OCI-LY7 (cell line): ENCODE results near the gene NELL1. TPM values are rescaled to one million over a fixed set of nuclear protein-coding genes. Genes with fewer than 3 reads are reported as not detected.

ENCODE experiments used
- BruUV-seq: library from RNA; stranded (reverse); fragments of 400-500 nt; replicated peaks from 2 replicates; lab custom pipeline; 2021; lab: Mats Ljungman, UMichigan
- CTCF ChIA-PET: fragments of 300-600 bp; sonication (Branson Sonifier 250); formaldehyde crosslinking; loops from one replicate; lab custom pipeline; 2022; ENCODE audit warnings: antibody characterized with exemption; ENCODE audit not compliant: unreplicated experiment; lab: Charles Lee
- POLR2A ChIA-PET: fragments of 300-600 bp; sonication (Branson Sonifier 250); formaldehyde crosslinking; loops from one replicate; lab custom pipeline; 2022; ENCODE audit warnings: antibody characterized with exemption; lab: Charles Lee
- DNase-seq: peaks from one replicate; pipeline ENCODE4 v3.0.0-alpha.2; 2015; ENCODE audit warnings: low spot score
- H2AFZ ChIP-seq: fragments of 200-600 bp; sonication (generic), shearing (Covaris generic); 2 replicates; pipeline ENCODE4 v1.6.1; 2014; ENCODE audit warnings: mild to moderate bottlenecking, antibody characterized with exemption, low read length, moderate library complexity
- H3K27ac ChIP-seq: fragments of 200-600 bp; sonication (generic); 2 replicates; pipeline ENCODE4 v1.5.1; 2014; ENCODE audit warnings: mixed run types, low read depth, mild to moderate bottlenecking, moderate library complexity, low read length, inconsistent platforms; ENCODE audit not compliant: poor library complexity, severe bottlenecking
- H3K36me3 ChIP-seq: fragments of 200-600 bp; sonication (generic); 2 replicates; pipeline ENCODE4 v1.6.1; 2014; ENCODE audit warnings: mild to moderate bottlenecking, antibody characterized with exemption, low read length, moderate library complexity, mixed read lengths; ENCODE audit not compliant: insufficient read depth
- H3K4me1 ChIP-seq: fragments of 200-600 bp; sonication (generic); 2 replicates; pipeline ENCODE4 v1.5.1; 2014; ENCODE audit warnings: mild to moderate bottlenecking, low read length; ENCODE audit not compliant: insufficient read depth, poor library complexity, severe bottlenecking
- H3K4me2 ChIP-seq: fragments of 200-600 bp; sonication (generic); 2 replicates; pipeline ENCODE4 v1.6.1; 2014; ENCODE audit warnings: mild to moderate bottlenecking, low read length
- H3K4me3 ChIP-seq: fragments of 200-600 bp; sonication (generic); 2 replicates; pipeline ENCODE4 v1.5.1; 2014; ENCODE audit warnings: mild to moderate bottlenecking, low read depth, low read length; ENCODE audit not compliant: poor library complexity, severe bottlenecking
- H3K79me2 ChIP-seq: fragments of 200-600 bp; sonication (generic); 2 replicates; pipeline ENCODE4 v1.6.1; 2016; ENCODE audit warnings: low read depth, mild to moderate bottlenecking, low read length, moderate library complexity, mixed read lengths; ENCODE audit not compliant: insufficient read depth
- H3K9me2 ChIP-seq: fragments of 200-600 bp; sonication (generic); 2 replicates; pipeline ENCODE4 v1.6.1; 2016; ENCODE audit warnings: mild to moderate bottlenecking, low read length, mixed read lengths; ENCODE audit not compliant: insufficient read depth
- H3K9me3 ChIP-seq: fragments of 200-600 bp; sonication (generic); 2 replicates; pipeline ENCODE4 v1.6.1; 2014; ENCODE audit warnings: mild to moderate bottlenecking, mixed run types, low read length, mixed read lengths
- H4K20me1 ChIP-seq: fragments of 200-600 bp; sonication (generic); 2 replicates; pipeline ENCODE4 v1.6.1; 2014; ENCODE audit warnings: mild to moderate bottlenecking, antibody characterized with exemption, low read length, moderate library complexity, mixed read lengths; ENCODE audit not compliant: insufficient read depth
- EZH2phosphoT487 ChIP-seq: fragments of 200-600 bp; sonication (generic); IDR thresholded peaks from 2 replicates; pipeline ENCODE4 v1.6.1; 2018; ENCODE audit warnings: low read depth, borderline replicate concordance, mild to moderate bottlenecking, mixed run types, antibody characterized with exemption, low read length, moderate library complexity, mixed read lengths
- intact Hi-C: fragments of 100-400 bp; cut with micrococcal nuclease; formaldehyde crosslinking; loops from one replicate; pipeline ENCODE4 v1.10.0; 2022; ENCODE audit not compliant: unreplicated experiment
- total RNA-seq, 2 experiments: library from RNA; depleted of rRNA in 1 of 2; stranded (reverse); fragments of >200 nt in 1 of 2; shearing (Covaris generic) in 1 of 2; gene quantifications; 2 replicates each; pipeline ENCODE4 v1.2.3, GENCODE V29; 2014 to 2022
- TF ChIP-seq, protein P1 (sequence below): fragments of 200-600 bp; sonication (generic); conservative IDR thresholded peaks from 2 replicates; pipeline ENCODE4 v1.5.1; 2014; ENCODE audit warnings: mild to moderate bottlenecking, antibody characterized with exemption, low read length, moderate library complexity, mixed read lengths

The NELL1 gene
- total RNA-seq, 2 experiments from 2014 or later, result not detected

DNA sequence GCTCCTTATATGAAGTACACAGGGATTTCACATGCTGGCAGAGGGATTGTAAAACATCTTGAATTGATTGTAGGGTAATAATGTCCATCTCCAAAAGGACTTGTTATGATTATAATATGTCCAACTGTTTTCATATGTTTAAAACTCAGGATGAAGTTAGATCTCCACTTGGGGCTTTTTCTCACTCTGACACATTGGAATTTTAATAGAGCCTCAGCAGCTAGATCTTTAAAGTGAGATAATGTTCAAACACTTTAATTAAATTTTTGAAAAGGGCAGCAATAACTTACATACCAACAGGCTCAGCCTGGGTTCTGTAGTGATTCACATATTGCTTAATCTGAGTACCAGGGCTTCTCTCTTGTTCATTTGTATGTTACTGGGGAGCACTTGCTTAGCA is 152.1 kb downstream of the NELL1 start:
- no peaks in the 10 kb centered on the region for H4K20me1 ChIP-seq
- TF ChIP-seq, protein P1, sequence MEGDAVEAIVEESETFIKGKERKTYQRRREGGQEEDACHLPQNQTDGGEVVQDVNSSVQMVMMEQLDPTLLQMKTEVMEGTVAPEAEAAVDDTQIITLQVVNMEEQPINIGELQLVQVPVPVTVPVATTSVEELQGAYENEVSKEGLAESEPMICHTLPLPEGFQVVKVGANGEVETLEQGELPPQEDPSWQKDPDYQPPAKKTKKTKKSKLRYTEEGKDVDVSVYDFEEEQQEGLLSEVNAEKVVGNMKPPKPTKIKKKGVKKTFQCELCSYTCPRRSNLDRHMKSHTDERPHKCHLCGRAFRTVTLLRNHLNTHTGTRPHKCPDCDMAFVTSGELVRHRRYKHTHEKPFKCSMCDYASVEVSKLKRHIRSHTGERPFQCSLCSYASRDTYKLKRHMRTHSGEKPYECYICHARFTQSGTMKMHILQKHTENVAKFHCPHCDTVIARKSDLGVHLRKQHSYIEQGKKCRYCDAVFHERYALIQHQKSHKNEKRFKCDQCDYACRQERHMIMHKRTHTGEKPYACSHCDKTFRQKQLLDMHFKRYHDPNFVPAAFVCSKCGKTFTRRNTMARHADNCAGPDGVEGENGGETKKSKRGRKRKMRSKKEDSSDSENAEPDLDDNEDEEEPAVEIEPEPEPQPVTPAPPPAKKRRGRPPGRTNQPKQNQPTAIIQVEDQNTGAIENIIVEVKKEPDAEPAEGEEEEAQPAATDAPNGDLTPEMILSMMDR, result no peak
- TF ChIP-seq EZH2phosphoT487, result no peak
- H3K4me2 ChIP-seq, result no peak overlapping the region
- H3K4me1 ChIP-seq, result no peaks in the 10 kb centered on the region
- H3K79me2 ChIP-seq, result no peaks in the 10 kb centered on the region
- H3K4me3 ChIP-seq, result no peak overlapping the region
- no peak for DNase-seq
- no peak overlapping the region for H2AFZ ChIP-seq
- no TSS peak for BruUV-seq
- H3K9me3 ChIP-seq, result no peaks in the 10 kb centered on the region
- H3K36me3 ChIP-seq, result no peaks in the 10 kb centered on the region
- intact Hi-C loops, result no loop called here
- H3K27ac ChIP-seq, result no peak overlapping the region
- POLR2A ChIA-PET, result interaction anchor here (0.6 to 0.7 kb wide), 2 partner anchors 37 to 84 kb away, joined by 3 read pairs; no protein-coding TSS in a partner anchor
- CTCF ChIA-PET, result no interaction called here
- H3K9me2 ChIP-seq, result no peaks in the 10 kb centered on the region

DNA sequence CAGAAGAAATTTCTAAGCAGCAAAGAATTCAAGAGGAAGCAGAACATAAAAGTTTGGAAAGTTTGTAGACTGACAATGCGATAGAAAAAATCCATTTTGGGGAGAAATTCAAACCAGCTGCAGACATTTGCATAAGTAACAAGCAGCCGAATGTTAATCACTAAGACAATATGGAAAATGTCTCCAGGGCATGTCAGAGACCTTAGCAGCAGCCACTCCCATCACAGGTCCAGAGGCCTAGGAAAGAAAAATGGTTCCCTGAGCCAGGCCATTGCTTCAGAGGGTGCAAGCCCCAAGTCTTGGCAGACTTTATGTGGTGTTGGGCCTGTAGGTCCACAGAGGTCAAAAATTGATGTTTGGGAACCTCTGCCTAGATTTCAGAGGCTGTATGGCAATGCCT is 155.4 kb downstream of the NELL1 start:
- ChIA-PET CTCF (no interaction called here), POLR2A (no interaction called here)
- H3K36me3 ChIP-seq, result no peaks in the 10 kb centered on the region
- H3K4me1 ChIP-seq, result no peaks in the 10 kb centered on the region
- DNase-seq, result no peak
- H3K9me3 ChIP-seq, result no peaks in the 10 kb centered on the region
- no TSS peak for BruUV-seq
- TF ChIP-seq, protein P1, result no peak
- TF ChIP-seq EZH2phosphoT487, result no peak
- intact Hi-C loops, result no loop called here
- H2AFZ ChIP-seq, result no peak overlapping the region
- H3K4me2 ChIP-seq, result no peak overlapping the region
- no peaks in the 10 kb centered on the region for H3K79me2 ChIP-seq
- no peak overlapping the region for H3K27ac ChIP-seq
- no peaks in the 10 kb centered on the region for H3K9me2 ChIP-seq
- no peaks in the 10 kb centered on the region for H4K20me1 ChIP-seq
- H3K4me3 ChIP-seq, result no peak overlapping the region

GRCh38 chr11:20835561-20835960 is 166.2 kb downstream of the NELL1 start:
- no peaks in the 10 kb centered on the region for H3K36me3 ChIP-seq
- no peaks in the 10 kb centered on the region; the same call in 1 of the 2 replicates for H3K9me2 ChIP-seq
- no peak for DNase-seq
- no peaks in the 10 kb centered on the region for H4K20me1 ChIP-seq
- no peak overlapping the region for H2AFZ ChIP-seq
- no peak overlapping the region for H3K4me2 ChIP-seq
- no peaks in the 10 kb centered on the region for H3K79me2 ChIP-seq
- BruUV-seq, result no TSS peak
- no peak overlapping the region for H3K27ac ChIP-seq
- H3K9me3 ChIP-seq, result no peaks in the 10 kb centered on the region
- POLR2A ChIA-PET, result interaction anchor here (0.6 kb wide), 1 partner anchor 431 kb away, joined by 3 read pairs; no protein-coding TSS in a partner anchor
- H3K4me1 ChIP-seq, result no peaks in the 10 kb centered on the region
- TF ChIP-seq, protein P1, result no peak
- no peak for TF ChIP-seq EZH2phosphoT487
- CTCF ChIA-PET, result no interaction called here
- intact Hi-C loops, result no loop called here
- H3K4me3 ChIP-seq, result no peak overlapping the region
